ENCODE measurements around the gene RTN1.

GRCh38 chr14:59580911-59581310, 289.7 kb downstream of the RTN1 start:
- no peak for TF ChIP-seq CTCF (IDR thresholded peaks at IDR 0.05)
- no peak for TF ChIP-seq BHLHE40 (IDR thresholded peaks at IDR 0.05; ENCODE audit: low read depth, low read length)
- TF ChIP-seq POLR2AphosphoS2 (conservative IDR thresholded peaks at IDR 0.05; ENCODE audit: low read length): no peak
- TF ChIP-seq EP300 (IDR thresholded peaks at IDR 0.05): no peak
- no peak for TF ChIP-seq BCL3 (IDR thresholded peaks at IDR 0.05)
- TF ChIP-seq CBX2 (IDR thresholded peaks at IDR 0.05; ENCODE audit: borderline replicate concordance, low read depth): no peak
- no peak for TF ChIP-seq KDM1A (IDR thresholded peaks at IDR 0.05; ENCODE audit: low read depth)
- TF ChIP-seq POLR2A (IDR thresholded peaks at IDR 0.05; ENCODE audit: low read length): no peak
- TF ChIP-seq MAZ (IDR thresholded peaks at IDR 0.05; ENCODE audit: borderline replicate concordance, low read depth, low read length): no peak
- TF ChIP-seq CHD4 (IDR thresholded peaks at IDR 0.05; ENCODE audit: borderline replicate concordance): no peak
- TF ChIP-seq USF2 (IDR thresholded peaks at IDR 0.05): no peak
